Thymus (tissue), 11 donors: ENCODE data around the gene UCMA. TPM values are rescaled to one million over a fixed set of nuclear protein-coding genes. Genes with fewer than 3 reads are reported as not detected.
"Not testable (repeated sequence)": the region's sequence is repeated elsewhere in the genome, so short reads cannot be mapped to it uniquely, and the experiment has no call there.

Experiments
- DNase-seq, 9 donors: peaks; one replicate each; pipeline ENCODE4 v3.0.0-alpha.2; 2013; ENCODE audit warnings: low spot score in 9 of 9, low read depth in 6 of 9, missing footprints in 1 of 9
- H3K27ac ChIP-seq, 2 donors: one replicate each; pipeline ENCODE4 v1.5.1; 2013; ENCODE audit warnings: control low read depth in 1 of 2, low read depth in 1 of 2, low read length in 1 of 2, mild to moderate bottlenecking in 1 of 2, moderate library complexity in 1 of 2
- H3K27me3 ChIP-seq, 2 donors: one replicate each; pipeline ENCODE4 v1.5.1; 2013; ENCODE audit warnings: low read length in 1 of 2; ENCODE audit not compliant: control insufficient read depth in 2 of 2, insufficient read depth in 1 of 2
- H3K36me3 ChIP-seq, 2 donors: one replicate each; pipeline ENCODE4 v1.5.1; 2013; ENCODE audit warnings: low read length in 1 of 2, mild to moderate bottlenecking in 1 of 2, moderate library complexity in 1 of 2; ENCODE audit not compliant: control insufficient read depth in 2 of 2, insufficient read depth in 2 of 2
- H3K4me1 ChIP-seq, 2 donors: one replicate each; pipeline ENCODE4 v1.5.1; 2013; ENCODE audit warnings: low read length in 2 of 2; ENCODE audit not compliant: control insufficient read depth in 2 of 2, insufficient read depth in 2 of 2
- H3K4me3 ChIP-seq, 2 donors: one replicate each; pipeline ENCODE4 v1.5.1; 2013; ENCODE audit warnings: low read length in 2 of 2, control low read depth in 1 of 2, mild to moderate bottlenecking in 1 of 2
- H3K9me3 ChIP-seq, 2 donors: one replicate each; pipeline ENCODE4 v1.5.1; 2013; ENCODE audit warnings: low read length in 1 of 2, mild to moderate bottlenecking in 1 of 2; ENCODE audit not compliant: control insufficient read depth in 2 of 2, insufficient read depth in 1 of 2
- WGBS: extraction: QIAGEN DNeasy Blood & Tissue Kit; methylation state at CpG from one replicate; pipeline ENCODE4 v1.1.7; 2013; 5-methylcytosine and 5-hydroxymethylcytosine counted together
- polyA plus RNA-seq: library from polyadenylated mRNA; stranded (reverse); fragments of 200-250 nt; gene quantifications from one replicate; pipeline ENCODE4 v1.2.3, GENCODE V29; 2013
- total RNA-seq: library from RNA; stranded (reverse); fragments of 120-200 nt; gene quantifications from one replicate; pipeline ENCODE4 v1.2.4, GENCODE V29; 2013
- donor health status: healthy.

The UCMA gene
- total and polyA plus RNA-seq, 2 donors: 0.23 to 0.52 TPM

DNA sequence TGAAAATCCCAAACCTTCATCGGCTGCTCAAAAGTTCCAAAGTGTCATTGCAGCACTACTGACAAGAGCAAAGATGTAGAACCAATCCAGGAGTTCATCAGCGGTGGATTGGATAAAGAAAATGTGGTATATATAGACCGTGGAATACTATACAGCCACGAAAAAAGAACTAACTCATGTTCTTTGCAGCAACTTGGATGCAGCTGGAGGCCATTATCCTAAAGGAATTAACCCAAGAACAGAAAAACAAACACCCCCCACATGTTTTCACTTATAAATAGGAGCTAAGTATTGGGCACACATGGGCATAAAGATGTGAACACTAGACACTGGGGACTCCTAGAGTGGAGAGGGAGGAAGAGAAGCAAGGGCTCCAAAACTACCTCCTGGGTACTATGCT lies 34.1 kb upstream of the UCMA start:
- no peaks in the 10 kb centered on the region for H3K27me3 ChIP-seq
- peaks cover 0 to 8% of the 10 kb centered on the region in 2 donors for H3K4me1 ChIP-seq
- WGBS: 73% methylated on average over 4 of the region's 4 CpGs
- H3K36me3 ChIP-seq: no peaks in the 10 kb centered on the region
- H3K4me3 ChIP-seq: no peak overlapping the region
- DNase-seq: no peak
- no peaks in the 10 kb centered on the region for H3K9me3 ChIP-seq
- H3K27ac ChIP-seq: no peak overlapping the region

DNA sequence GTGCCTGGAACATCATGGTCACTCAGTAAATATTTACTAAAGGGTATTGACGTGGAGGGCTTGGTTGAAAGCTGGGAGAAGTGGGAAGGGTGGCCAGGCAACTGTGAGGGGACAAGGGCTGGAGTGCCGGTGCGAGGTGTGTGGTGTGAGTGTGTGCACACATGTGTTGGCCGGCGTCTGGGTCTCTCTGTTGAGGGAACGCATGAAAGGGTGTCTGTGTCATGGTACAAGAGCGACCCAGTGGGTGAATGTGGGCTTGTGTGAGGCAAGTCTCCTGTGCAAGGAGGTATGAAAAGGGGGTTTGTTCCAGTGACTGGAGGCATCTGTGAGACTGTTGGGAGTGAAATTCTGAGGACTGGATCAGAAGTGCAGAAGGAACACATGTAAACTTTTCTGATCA lies 29.4 kb upstream of the UCMA start:
- no peak for DNase-seq

DNA sequence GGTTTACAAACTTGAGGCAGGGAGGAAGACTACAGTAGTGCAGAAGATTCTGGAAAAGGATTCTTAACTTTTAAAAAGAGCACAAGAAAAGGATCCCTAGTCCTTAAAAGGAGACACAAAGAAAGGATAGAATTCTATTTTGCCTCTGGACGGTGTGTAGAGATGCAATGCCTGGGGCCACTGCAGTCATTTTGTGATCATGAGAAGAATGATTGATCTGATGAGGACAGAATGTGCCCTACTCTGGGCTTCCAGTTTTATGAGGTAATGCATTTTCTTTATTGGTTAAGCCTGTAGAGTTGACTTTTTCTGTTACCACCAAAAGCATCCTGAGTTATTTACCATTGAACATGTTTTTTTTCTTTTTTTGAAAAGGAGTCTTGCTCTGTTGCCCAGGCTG lies 28.3 kb upstream of the UCMA start:
- WGBS: 100% methylated on average over 1 of the region's 1 CpG
- Histone ChIP-seq H3K27me3 (no peaks in the 10 kb centered on the region), H3K4me3 (no peak overlapping the region), H3K4me1 (no peaks in the 10 kb centered on the region), H3K36me3 (no peaks in the 10 kb centered on the region), H3K9me3 (peaks cover 0 to 4% of the 10 kb centered on the region in 2 donors), H3K27ac (no peak overlapping the region)
- DNase-seq: no peak

More for the DNA sequence above, 29.4 kb upstream of the UCMA start:
- 93% methylated on average over 7 of the region's 7 CpGs for WGBS
- Histone ChIP-seq H3K4me3 (no peak overlapping the region), H3K27ac (no peak overlapping the region), H3K9me3 (peaks cover 0 to 4% of the 10 kb centered on the region in 2 donors), H3K36me3 (no peaks in the 10 kb centered on the region), H3K4me1 (no peaks in the 10 kb centered on the region), H3K27me3 (no peaks in the 10 kb centered on the region)

DNA sequence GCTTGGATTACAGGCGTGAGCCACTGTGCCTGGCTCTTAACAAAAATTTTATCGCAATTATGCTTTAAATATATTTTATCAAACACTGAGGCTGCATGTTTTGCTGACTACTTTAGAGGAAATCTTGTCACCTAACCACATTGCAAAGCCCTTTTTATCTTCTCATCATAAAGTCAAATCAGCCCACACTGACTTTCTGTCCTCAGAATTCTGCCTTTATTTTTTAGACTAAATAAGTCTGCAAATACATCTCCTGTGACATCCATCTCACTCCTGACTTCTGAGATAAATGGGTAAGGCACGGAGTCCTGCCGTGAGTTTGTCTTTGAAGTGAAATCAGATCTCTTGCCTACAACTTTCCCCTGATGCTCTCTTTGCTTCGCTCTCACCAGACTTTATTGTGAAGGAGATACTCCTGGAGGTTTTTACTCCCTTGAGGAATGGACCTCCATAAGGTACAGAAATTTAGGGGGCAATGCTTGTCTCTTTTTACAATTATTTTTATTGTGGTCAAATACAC lies 23.5 kb upstream of the UCMA start:
- Histone ChIP-seq H3K9me3 (peaks cover 0 to 4% of the 10 kb centered on the region in 2 donors), H3K4me1 (no peaks in the 10 kb centered on the region), H3K36me3 (no peaks in the 10 kb centered on the region), H3K27ac (no peak overlapping the region), H3K27me3 (no peaks in the 10 kb centered on the region), H3K4me3 (no peak overlapping the region)
- 61% methylated on average over 5 of the region's 5 CpGs for WGBS
- peak in 1 of 9 donors; percentile 11 for DNase-seq

DNA sequence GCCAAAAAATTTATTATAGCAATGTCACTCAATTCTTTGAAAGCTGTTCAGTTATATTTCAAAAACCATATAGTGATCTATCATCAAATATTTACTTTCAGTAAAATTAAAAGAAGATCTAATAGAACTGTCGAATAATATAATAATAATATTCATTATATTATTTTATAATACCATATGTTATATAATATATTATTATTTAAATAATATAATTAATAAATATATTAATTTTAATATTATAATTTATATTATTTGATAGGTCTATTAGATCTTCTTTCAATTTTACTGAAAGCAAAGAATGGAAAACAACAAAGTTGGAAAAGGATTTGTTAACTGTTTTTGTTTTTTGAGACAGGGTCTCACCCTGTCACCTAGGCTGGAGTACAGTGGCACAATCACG lies 22.5 kb upstream of the UCMA start:
- Histone ChIP-seq H3K4me1 (no peaks in the 10 kb centered on the region), H3K27ac (no peak overlapping the region)

DNA sequence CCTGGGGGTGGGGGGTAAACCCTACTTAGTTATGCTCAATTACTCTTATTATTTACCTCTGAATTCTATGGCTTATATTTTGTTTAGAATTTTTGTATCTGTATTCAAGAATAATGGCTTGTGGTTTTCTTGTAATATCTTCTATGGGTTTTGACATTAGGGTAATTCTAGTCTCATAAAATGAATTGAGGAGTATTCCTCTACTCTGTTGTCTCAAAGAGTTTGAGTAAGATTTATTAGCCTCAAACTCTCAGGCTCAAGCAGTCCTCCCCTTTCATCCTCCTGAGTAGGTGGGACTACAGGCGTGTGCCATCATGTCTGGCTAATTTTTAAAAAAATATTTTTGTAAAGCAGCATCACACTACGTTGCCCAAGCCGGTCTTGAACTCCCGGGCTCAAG lies 19.6 kb upstream of the UCMA start:
- Histone ChIP-seq H3K4me3 (no peak overlapping the region), H3K36me3 (no peaks in the 10 kb centered on the region), H3K27ac (no peak overlapping the region), H3K27me3 (no peaks in the 10 kb centered on the region), H3K9me3 (no peaks in the 10 kb centered on the region), H3K4me1 (no peaks in the 10 kb centered on the region)
- DNase-seq: no peak
- WGBS: 97% methylated on average over 4 of the region's 4 CpGs

More for the DNA sequence above, 22.5 kb upstream of the UCMA start:
- H3K27me3 ChIP-seq: no peaks in the 10 kb centered on the region
- no peak for DNase-seq
- peaks cover 0 to 4% of the 10 kb centered on the region in 2 donors for H3K9me3 ChIP-seq
- 95% methylated on average over 2 of the region's 2 CpGs for WGBS
- H3K36me3 ChIP-seq: no peaks in the 10 kb centered on the region
- H3K4me3 ChIP-seq: no peak overlapping the region

DNA sequence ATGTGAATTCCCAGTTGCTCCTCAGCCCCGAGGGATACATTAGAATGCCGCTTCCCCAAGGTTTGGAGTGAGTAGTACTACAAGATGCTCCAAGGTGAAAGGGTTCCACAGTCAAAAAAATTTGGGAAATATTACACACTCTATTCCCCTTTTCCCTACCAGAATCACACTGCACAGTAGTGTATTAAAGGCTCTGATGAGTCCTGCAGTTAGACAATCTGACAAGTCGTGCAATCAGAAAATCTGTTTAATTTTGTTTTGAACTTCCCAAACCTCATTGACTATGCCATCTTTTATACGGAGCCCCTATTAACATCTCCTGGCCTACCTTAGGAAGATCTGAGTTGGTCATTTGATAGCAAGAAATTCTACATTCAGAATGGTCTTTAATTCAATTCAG lies 13.6 kb upstream of the UCMA start:
- Histone ChIP-seq H3K27ac (no peak overlapping the region), H3K4me3 (no peak overlapping the region)

DNA sequence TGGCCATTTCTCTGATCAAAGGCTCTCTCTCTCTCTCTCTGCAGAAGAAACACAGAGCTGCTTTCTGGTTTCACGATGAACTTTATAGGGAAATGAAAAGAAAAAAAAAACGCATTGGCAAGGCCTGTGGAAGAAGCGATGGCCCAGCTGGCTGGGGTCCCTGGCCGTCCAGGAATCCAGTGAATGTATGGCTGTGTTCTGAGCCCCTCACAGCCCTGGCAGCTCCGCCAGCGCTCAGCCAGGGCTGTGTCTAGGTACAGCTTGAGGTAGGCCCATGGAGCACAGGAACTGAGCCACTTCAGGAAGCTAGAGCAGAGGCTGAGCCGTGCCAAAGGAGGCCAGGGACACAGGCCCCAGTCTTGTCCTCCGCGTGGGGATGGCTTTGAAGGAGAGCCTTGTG lies 13.1 kb upstream of the UCMA start:
- H3K4me1 ChIP-seq: no peaks in the 10 kb centered on the region
- H3K27me3 ChIP-seq: no peaks in the 10 kb centered on the region
- H3K4me3 ChIP-seq: no peak overlapping the region
- no peak overlapping the region for H3K27ac ChIP-seq
- no peaks in the 10 kb centered on the region for H3K9me3 ChIP-seq
- WGBS: 95% methylated on average over 9 of the region's 9 CpGs
- no peaks in the 10 kb centered on the region for H3K36me3 ChIP-seq
- no peak for DNase-seq

More for the DNA sequence above, 13.6 kb upstream of the UCMA start:
- H3K27me3 ChIP-seq: no peaks in the 10 kb centered on the region
- WGBS: 98% methylated on average over 4 of the region's 4 CpGs
- H3K9me3 ChIP-seq: no peaks in the 10 kb centered on the region
- H3K4me1 ChIP-seq: no peaks in the 10 kb centered on the region
- H3K36me3 ChIP-seq: no peaks in the 10 kb centered on the region
- DNase-seq: no peak

DNA sequence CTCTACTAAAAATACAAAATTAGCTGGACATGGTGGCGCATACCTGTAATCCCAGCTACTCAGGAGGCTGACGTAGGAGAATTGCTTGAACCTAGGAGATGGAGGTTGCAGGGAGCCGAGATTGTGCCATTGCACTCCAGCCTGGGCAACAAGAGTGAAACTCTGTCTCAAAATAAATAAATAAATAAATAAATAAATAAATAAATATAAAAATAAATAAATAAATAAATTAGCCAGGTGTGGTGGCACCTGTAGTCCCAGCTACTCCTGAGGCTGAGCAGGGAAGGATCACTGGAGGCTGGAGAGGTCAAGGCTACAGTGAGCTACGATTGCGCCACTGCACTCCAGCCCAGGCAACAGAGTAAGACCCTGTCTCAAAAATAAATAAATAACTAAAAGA lies 8.1 kb upstream of the UCMA start:
- not testable (repeated sequence) for H3K9me3 ChIP-seq, DNase-seq, H3K27me3 ChIP-seq, H3K4me3 ChIP-seq, H3K27ac ChIP-seq, H3K4me1 ChIP-seq, H3K36me3 ChIP-seq
- WGBS: 90% methylated on average over 5 of the region's 5 CpGs

DNA sequence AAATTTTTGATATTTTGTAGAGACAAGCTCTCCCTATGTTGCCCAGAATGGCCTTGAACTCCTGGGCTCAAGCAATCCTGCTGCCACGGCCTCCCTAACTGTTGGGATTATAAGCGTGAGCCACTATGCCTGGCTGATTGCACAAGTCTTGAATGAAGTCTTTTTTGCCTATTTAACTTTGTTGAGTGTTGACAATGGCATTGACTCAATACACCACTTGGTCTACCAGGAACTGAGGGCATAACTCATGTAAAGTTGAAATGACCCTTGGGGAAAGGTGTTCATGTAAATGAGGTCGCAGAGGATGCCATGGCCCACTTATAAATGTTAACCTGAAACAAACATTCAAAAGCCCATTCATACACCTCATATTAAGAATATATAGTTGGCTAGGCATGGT lies 7.4 kb upstream of the UCMA start:
- Histone ChIP-seq H3K4me3 (no peak overlapping the region), H3K9me3 (no peaks in the 10 kb centered on the region), H3K27me3 (no peaks in the 10 kb centered on the region), H3K27ac (no peak overlapping the region), H3K36me3 (no peaks in the 10 kb centered on the region), H3K4me1 (no peaks in the 10 kb centered on the region)
- WGBS: 96% methylated on average over 3 of the region's 3 CpGs
- DNase-seq: no peak
